ENCODE data around the gene HORMAD2.

DNA sequence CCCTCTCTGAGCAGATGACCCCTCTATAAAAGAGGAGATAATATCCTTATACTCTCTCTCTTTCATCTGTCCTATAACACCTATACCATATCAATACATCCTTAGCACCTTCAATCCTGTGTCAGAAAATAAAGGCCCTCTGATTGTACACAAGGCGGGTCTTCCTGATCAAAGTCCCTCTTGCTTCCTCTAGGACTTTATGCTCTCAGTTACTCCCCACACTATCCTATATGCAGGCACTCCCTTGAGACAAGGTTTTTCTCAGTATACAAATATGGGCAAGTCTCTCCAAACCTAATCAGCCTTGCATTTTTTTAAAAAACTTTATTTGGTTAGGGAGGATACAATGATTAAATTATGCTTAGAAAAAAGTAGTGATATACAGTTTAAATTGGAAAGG, 17.3 kb upstream of the HORMAD2 start:
- TF ChIP-seq, protein P1, sequence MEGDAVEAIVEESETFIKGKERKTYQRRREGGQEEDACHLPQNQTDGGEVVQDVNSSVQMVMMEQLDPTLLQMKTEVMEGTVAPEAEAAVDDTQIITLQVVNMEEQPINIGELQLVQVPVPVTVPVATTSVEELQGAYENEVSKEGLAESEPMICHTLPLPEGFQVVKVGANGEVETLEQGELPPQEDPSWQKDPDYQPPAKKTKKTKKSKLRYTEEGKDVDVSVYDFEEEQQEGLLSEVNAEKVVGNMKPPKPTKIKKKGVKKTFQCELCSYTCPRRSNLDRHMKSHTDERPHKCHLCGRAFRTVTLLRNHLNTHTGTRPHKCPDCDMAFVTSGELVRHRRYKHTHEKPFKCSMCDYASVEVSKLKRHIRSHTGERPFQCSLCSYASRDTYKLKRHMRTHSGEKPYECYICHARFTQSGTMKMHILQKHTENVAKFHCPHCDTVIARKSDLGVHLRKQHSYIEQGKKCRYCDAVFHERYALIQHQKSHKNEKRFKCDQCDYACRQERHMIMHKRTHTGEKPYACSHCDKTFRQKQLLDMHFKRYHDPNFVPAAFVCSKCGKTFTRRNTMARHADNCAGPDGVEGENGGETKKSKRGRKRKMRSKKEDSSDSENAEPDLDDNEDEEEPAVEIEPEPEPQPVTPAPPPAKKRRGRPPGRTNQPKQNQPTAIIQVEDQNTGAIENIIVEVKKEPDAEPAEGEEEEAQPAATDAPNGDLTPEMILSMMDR (IDR thresholded peaks at IDR 0.05; ENCODE audit: borderline replicate concordance, extremely low read depth, low read length, poor library complexity, severe bottlenecking): no peak
- no peak for TF ChIP-seq EZH2 (IDR thresholded peaks at IDR 0.05; ENCODE audit: borderline replicate concordance, low read depth, low read length, severe bottlenecking)

All from DND-41 (cell line).